Activated CD4-positive, alpha-beta T cell treated with anti-CD3 and anti-CD28 coated beads, Interleukin-2, amount 50 U/mL, for 4 hours (primary cell): ENCODE results near the gene GLT1D1.
"Not testable (repeated sequence)": the region's sequence is repeated elsewhere in the genome, so short reads cannot be mapped to it uniquely, and the experiment has no call there.

ENCODE experiments used
- DNase-seq, 2 experiments: peaks; one replicate each; pipeline ENCODE4 v3.0.0-alpha.2; 2020

GLT1D1 gene

DNA sequence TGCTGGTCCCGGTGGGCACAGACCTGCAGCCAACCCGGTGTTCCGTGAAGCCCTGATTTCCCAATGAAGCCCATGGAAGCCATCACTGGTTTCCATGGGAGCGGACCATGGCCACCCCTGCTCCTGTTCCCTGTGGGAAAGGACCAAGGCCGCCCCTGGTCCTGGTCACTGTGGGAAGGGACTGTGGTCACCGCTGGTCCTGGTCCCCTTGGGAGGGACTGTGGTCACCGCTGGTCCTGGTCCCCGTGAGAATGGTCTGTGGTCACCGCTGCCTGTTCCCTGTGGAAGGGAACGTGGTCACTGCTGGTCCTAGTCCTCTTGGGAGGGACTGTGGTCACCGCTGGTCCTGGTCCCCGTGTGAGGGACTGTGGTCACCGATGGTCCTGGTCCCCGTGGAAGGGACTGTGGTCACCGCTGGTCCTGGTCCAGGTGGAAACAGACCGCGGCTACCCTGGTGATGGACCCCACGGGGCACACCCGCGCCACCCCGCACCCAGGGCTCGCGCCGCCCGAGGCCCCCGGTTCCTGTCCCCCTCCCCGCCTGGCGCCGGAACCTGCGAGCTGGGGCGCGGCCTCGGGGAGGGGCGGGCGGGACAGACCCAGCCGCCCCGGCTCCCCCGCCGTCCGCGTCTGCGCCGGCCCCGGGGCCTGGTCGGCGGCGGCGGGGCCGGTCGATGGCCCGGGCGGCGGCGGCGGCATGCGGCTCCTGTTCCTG lies at the start of gene GLT1D1:
GLT1D1 (plus strand) TSS at position 594 of the 715 bp plus-strand sequence; CDS start at position 698, 104 bp downstream.
- no peak for DNase-seq

DNA sequence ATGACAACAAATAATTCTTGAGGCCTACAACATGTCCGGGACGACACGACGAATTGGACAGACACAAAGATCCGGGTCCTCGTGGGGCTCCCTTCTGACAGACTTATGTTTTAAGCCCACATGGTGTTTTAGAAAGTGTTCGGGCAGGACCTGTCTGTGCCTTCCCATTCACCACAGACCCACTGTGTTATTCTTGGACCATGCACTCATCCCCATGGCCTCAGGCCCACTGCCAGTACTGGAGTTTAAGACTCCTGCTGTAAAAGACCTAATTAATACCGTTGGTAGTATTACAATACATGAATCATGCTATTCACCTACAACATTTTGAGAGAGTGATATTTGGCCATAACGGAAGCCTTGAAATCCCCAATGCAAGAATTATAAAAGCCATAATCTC lies 49.5 kb upstream of the GLT1D1 start:
- no peak for DNase-seq

DNA sequence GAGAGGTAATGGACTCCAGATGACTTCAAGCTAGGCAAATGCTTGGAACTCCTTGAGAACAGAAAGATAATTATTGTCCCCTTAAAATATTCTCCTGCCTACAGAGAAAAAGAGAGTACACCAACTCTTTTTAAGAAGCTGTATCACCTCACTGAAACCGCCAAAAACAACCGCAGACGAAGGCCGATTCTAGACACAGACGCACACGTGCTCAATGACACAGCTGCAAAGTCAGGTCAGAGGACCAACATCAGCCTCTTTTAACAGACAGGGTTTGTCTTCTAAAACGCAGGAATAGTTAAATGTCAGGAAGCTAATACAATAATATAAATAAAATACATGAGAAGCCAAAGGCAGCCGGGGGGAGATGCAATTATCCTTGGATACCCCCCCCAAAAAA lies 48.5 kb upstream of the GLT1D1 start:
- no peak for DNase-seq

DNA sequence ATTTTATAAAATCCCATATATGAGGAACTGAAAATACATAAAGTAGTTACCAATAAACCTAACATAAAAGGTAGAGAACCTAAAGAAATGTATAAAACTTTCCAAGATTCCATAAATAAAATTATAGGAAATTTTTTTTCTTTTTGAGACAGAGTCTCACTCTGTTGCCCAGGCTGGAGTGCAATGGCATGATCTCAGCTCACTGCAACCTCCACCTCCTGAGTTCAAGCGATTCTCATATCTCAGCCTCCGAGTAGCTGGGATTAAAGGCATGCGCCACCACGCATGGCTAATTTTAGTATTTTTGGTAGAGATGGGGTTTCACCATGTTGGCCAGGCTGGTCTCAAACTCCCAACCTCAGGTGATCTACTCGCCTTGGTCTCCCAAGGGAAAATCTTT lies 47.9 kb upstream of the GLT1D1 start:
- not testable (repeated sequence) for DNase-seq

DNA sequence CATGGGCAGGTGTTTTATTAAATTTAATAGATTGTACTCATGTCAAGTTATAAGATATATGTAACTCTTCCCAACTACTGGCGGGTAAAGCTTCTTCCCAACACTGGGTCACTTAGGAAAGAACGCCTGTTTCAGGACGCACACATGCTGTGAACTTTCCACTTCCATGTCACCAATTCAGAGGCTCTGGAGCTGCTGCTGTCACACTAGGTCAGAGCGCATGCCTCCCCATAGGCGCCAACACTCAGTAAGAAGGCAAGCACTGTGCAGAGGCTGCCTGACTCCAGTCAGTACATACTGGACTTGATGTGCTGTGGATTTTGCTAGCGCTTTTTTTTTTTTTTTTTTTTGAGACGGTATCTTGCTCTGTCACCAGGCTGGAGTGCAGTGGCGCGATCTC lies 46.7 kb upstream of the GLT1D1 start:
- no peak for DNase-seq

DNA sequence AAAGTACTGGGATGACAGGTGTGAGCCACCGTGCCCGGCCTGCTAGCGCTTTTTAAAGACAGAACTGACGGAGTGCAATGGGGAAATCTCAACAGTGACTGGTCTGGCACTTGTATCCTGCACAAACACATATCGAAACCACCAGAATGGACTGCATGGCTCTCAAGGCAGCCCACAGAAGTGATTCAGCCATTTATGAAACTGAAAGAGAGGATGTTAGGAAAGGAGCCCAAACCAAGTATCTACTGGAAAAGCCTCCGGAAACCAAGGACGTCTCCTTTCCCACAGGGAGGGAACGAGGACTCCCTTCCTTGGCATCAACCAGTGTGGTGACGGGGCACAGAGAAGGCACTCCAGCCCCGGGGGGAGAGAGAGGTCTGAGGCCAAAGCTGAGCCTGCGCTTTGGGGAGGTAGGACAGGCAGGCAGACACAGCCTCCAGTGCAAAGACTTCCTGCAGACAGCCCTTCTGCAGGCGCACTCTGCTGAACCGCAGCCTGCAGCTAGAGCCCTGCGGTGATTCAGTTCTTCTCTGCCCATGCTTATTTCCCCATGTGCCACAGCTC lies 46.0 kb upstream of the GLT1D1 start:
- no peak for DNase-seq

DNA sequence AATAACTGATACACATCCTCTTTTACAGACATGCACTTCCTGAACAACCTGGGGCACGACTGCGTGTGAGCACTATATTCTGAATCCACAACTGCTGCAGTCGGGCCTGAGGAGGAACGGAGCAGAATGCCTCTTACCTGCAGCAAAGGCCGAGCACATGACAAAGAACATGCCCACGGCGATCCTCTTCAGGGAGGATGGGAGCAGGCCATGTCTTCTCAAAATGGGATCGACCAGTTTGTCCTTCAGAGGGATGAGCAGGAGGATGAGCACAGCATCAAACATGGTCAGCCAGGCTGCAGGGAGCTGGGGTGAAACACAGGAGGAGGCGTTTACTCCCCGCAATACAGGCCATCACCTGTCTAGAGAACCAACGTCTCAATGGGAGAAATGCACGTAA lies 44.6 kb upstream of the GLT1D1 start:
- no peak for DNase-seq

DNA sequence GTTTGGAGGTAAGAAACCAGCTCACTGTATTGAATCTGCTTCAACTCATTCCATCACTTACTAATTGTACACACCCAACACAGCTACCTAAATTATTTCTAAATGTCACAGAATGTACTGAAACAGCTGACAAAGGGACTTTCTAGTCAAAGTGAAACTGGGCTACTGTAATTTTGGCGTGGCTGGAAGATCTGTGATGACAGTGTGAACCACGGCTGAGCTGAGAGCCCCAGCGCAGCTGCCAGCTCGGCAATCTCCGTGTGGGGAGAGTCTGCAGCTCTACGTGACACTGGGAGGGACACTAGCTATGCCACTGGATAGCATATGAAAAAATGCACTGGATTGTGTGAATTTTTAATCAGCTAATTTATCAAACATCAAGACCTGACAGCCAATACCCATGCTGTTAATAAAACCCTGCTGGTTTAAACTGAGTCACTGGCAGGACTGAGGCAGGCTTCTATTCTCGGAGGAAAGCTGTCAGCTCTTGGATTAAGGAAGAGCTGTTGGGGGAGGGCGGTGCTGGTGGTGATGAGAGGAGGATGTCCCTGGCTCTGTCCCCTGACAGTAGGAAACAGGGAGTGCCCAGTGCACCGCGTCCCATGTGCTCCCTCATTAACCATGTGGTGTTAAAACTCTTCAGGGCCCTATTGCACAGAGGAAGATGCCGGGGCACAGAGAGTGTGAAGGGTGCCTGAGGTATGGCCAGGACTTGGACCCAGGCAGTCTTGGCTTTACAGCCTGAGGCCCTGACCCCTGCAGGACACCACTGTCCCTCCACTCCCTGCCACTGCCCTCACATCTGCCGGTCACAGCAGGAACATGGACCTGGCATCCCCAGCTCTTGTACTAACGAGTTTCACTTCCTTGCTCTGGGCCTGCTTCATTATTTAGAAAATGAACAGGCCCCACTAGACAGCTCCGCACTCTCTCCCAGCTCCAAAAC lies 42.8 kb upstream of the GLT1D1 start:
- no peak for DNase-seq

DNA sequence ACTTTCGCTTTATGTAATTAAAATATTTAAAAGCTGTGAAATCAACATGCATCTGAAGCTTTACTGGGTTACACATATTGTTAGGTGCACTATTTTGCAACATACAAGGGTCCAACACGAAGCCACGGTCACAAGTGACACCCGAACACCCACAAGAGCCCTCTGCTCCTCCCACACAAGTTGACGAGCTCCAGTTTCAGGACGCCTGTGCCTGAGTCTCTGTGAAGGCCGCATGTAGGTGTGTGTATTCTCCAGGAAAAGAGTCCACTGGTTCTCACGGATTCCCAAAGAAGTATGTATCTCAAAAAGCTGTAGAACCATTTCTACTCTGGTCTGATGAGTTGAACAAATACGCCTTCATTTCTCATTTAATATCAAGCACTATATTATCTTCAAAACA lies 41.5 kb upstream of the GLT1D1 start:
- no peak for DNase-seq

DNA sequence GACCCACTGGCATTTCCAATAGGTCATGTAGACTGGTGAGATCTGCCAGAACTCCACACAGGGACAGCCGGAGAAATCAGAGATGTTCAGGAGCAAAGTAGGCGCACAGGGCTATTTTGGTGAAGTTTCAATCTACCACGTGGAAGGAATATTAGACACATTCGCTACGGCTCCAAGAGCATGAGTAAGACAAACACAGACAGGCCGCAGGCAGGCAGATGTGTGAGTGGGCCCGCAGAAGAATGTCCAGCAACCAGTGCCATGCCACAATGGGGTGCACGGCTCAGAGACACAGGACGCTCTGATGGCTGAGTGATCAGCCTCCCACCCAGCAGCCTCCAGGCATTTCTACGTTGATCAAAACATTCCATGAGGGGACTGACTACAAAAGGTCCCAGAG lies 39.9 kb upstream of the GLT1D1 start:
- no peak for DNase-seq

DNA sequence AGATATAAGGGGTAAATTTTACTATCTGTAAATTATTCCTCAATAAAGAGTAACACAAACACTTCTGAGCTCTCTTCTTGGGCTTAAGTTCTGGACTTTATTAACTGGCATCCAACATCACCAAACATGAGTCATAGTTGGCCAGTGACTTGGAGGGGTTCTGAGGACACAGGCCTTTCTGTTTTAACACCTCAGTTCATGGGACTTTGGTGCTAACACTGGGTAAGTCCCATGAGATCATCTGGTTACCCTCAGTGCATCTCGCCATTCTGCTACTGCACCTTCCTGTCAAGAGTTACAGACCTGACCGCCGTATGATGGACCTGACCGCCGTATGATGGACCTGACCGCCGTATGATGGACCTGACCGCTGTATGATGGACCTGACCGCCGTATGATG lies 39.4 kb upstream of the GLT1D1 start:
- no peak for DNase-seq

DNA sequence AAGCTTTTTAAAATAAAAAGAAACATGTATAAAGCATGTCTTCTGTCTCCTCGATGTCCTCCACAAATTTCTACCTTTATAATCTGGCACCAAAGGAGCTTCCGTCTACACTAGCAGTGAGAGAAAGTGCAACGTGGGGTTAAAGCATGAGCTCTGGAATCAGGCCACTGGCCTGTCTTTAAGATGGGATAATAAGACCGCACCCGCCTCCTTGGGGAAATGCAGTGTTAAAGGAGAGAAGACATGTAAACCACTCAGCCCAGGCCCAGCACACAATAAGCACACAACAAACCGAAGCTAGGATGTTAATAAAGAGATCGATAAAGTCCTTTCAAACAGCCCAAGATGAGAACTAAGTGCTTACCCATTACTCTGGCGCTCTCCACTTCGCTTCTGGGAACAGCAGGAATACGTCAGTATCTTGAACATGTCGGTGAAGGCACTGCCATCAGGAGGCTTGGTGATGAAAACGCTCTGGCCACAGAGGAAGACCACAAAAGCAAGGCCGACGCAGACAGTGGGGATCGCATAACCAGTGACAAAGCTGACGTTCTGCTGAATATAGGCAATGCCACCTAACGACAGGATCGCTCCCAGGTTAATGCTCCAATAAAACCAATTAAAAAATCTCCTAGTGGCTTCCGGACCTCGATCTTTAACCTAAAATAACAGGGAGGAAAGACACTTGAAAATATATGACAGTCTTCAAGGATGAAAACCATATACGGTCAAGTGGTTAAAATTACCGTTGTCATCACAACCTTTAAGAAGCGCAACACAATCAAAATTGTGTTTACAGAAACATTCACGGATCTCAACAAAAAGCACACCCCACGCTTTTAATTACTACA lies 38.6 kb upstream of the GLT1D1 start:
- no peak for DNase-seq

DNA sequence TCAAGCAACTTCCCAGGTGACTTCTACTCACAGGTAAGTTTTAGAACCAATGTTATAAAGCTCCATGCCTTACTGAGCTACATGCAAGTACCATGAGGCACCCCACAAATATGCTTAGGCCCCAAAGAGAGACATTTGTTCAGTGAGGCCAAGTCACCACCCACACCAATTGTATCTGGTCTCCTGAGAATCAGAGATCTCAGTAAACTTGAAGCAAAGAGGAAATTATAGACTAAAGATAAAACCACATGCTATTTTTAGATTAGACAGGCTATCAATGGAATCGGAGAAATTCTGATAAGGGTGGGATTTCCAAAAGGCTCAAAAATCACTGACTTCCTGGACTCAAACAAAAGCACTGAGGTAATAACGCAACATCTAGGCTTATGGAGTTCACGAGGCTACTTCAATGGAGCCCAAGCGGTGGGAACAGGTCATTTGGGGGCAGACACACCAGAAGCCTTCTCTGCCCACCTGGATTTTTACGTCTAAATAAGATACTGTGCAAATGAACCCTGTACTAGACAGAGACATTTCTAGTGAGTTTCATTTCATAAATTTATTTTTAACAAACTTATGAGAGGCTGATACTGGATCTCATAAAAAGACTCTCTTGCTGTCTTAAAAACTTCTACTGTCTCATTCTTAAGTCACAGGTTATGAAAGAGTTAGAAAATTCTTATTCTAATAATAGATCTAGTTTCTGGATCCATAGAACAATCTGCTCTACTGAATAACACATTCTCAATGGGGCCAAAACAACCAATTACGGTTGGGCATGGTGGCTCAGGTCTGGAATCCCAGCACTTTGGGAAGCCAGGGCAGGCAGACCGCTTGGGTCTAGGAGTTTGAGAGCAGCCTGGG lies 37.3 kb upstream of the GLT1D1 start:
- DNase-seq = no peak

DNA sequence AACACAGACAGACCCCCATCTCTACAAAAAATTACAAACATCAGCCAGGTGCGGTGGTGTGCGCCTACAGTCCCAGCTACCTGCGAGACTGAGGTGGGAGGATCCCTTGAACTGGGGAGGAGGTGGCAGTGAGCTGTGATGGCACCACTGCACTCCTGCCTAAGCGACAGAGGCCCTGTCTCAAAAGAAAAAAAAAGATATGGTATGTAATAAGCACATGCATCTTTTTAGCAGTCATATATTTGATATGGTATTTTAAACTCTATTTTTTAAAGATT lies 36.7 kb upstream of the GLT1D1 start:
- no peak for DNase-seq

DNA sequence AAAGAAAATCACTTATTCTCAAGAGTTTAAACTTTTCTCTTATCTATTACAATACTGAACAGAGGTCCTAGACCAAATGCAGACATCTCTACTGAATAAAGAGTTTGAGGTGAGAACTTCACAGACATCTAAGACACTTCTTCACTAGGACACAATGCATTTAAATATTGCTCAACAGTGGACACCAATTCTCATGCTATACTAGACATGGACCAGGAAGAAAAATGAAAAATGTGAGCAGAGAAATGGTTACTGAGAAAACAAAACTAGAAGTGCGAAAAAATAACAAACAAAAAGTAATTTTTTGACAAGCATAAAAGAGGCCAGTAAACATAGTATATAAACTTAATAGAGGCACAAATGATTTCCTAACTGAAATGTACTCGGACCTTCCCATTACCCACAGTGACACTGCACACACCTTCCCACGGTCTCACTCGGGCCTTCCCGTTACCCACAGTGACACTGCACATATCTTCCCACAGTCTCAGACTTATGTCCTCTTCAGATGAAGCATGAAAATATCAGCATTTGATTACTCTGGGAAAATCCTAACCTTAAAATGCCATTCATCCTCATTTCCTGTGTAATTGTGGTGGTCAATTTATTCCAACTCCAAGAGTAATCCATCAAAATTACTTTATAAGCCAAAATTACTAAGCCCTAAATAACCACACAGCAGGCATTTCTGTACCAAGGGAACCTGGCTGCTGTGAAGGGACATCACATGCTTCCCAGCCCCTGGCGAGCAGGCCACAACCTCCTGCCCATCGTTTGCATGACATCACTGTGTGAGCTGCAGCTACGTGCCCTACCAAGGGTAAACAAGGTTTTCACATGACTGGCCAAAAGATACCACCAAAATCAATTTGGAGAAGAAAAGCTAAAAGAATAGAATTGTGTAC lies 35.9 kb upstream of the GLT1D1 start:
- DNase-seq = no peak

DNA sequence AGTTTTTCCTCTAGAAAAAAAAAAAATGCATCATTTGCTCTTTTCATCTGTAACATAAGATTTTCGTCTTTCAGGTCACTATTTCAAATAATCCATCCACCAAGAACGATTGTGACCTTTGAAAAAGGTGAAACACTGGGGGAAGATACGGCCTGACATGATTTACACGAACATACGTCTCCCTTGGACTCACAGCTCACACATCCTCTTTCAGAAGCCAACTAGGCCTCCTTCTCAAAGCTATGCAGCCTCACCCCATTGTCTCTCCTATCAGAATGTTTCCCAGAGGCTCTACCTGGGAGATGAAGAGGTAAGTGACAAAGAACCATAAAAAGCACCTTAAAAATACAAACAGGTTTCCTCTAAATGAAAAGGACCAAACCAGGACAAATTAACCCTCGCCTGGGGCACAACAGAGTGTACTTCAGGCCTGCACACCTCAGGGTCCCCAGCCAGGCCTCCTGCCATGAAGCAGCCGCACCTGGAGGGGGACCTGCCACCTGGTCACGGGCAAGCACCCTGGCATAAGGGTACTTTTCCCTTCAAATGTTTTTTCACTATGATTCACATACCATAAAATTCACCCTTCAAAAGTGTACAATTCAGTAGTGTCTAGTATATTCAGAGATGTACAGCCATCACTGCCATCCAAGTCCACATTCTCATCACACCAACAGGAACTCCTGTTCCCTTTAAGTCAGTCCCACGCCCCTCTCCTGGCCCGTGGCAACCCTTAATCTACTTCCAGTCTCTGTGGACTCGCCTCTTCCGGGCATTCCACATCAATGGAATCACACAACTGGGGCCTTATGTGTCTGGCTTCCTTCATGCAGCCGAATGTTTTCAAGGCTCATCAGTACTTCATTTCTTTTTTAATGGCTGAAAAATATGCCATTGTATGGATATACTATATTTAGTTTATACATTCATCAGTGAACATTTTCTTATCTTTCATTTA lies 34.9 kb upstream of the GLT1D1 start:
- DNase-seq = no peak

DNA sequence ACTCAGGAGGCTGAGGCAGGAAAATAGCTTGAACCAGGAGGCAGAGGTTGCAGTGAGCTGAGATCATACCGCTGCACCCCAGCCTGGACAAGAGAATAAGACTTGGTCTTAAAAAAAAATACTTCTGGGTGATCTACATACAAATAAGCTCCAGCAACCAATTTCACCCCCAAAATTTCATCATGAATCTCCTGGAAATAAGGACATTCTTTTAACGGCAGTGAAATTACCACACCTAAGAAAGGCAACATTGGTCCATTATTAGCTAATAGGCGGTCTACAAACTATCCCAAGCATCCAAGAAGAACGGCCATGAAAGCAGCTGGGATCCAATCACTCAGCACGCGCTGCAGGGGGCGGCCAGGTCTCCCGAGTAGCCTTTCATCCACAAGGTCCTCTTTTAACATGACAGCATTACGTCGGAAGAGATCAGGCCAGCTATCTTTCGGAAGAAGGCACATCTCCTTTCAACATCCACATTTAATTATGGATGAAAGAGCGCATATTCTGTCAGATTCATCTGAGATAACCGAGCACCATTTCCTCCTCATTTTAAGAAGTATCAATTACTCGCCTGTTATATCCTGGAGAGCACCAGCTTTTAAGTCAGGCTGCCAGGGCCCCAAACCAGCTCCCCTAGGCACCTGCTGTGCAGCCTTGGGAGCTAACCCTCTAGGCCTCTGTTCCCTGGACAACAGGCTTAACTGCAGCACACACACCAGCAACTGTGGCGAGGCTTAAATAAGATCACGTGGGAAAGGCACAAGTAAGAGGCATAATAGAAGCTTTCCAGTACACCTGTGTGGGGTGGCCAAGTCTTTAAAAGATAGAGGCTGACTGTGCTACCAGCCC lies 33.8 kb upstream of the GLT1D1 start:
- no peak for DNase-seq

DNA sequence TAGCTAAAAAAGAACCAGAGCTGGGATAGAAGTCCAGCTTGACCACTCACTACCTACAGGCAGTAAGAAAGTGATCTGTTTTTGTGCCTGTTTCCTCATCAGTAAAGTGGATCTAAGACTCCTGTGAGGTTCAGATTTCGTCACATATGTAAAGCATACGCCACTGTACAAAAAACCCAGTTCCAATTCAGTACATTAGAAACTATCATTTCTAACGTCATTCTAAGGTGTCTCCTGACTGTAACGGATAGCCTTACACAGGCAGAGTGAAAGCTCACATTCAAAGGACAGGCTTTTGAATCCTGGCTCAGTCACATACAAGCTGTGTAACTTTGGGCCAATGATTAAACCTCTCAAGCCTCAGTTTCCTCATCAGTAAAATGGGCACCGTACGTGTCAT lies 33.0 kb upstream of the GLT1D1 start:
- no peak for DNase-seq
